Activated CD4-positive, CD25-positive, alpha-beta regulatory T cell treated with anti-CD3 and anti-CD28 coated beads, Interleukin-2, amount 50 U/mL, for 16 hours (primary cell): ENCODE results near the gene DPH7.
"Not testable (repeated sequence)": the region's sequence is repeated elsewhere in the genome, so short reads cannot be mapped to it uniquely, and the experiment has no call there.

Experiments
- DNase-seq: peaks from one replicate; pipeline ENCODE4 v3.0.0-alpha.2; 2020; ENCODE audit warnings: low read depth, low spot score

DPH7 gene

GRCh38 chr9:137547687-137548543 lies 30.8 kb downstream of the DPH7 start:
- no peak for DNase-seq

- no peak for DNase-seq
Observed at GRCh38 chr9:137545123-137545522, 33.6 kb downstream of the DPH7 start.

DNA sequence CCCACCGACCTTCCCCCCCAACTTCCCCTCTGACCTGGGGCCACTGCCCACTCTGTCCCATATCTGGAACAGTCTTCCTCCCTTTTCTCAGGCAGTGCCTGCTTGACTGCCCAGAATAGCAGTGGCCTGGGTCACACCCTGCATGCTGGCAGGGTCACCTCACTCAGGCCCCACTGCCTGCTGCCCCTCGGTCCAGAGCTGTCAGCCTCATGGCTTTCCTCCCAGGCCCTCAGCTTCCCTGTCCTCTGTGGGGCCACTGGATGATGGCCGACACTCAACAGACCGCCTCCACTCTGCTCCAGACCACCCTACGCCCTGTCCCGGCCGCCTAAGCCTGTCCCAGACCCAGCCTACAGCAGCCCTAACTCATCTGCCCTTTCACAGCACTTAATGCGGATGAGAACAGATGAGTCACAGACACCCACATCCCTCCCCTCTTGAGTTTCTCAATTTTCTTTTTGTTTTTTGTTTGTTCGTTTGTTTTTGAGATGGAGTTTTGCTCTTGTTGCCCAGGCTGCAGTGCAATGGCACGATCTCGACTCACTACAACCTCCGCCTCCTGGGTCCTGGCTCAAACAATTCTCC lies 34.5 kb downstream of the DPH7 start:
- no peak for DNase-seq

DNA sequence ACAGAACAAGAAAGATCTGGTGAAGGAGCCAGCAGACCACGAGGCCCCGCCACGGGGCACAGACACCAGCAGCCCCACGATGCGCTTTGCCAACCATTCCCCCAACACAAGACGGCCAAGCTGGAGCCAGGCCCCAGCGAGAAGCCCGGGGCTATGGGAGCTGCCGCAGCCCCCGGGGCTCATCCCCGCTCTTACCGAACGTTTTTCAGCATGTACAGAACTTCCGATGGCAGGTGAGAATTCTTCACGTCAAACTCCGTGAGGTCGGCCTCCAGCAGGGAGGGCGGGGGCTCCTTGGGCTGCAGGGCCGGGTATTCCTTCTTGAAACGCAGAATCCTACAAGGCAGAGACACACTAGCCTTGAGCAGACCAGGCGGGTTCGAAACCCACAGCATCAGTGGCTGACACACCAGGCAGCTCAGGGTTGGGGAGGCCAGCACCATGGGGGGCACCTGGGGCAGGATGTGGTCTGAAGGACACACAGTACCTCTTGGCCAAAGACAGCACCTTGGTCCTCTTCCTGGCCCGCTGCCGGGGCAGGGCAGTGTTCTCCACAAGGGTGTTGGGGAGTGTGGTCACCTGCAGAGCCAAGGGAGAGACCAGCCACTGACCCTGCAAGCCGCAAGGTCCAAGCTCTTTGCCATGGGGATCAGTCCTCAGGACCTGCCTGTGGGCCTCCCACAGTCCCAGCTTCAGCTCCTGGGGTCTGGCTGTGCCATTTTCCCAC lies 35.3 kb downstream of the DPH7 start:
- no peak for DNase-seq

DNA sequence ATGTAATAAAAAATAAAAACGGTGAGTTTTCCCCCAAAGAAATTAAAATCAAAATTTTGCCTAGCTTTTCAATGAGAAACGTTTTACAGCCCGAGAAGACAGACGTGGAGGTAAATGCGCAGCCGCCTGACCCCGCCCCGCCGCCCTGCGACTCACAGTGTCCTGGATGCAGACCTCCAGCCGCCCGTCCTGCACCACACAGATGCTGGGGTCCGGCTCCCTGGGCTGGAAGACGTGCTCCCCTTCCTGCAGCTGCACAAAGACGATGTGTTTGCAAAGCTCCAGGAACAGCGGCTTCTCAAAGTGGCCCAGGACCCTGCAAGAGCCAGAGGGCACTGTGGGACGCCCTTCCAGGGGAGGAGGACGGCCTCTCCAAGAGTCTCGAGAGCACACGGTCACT lies 36.2 kb downstream of the DPH7 start:
- DNase-seq = no peak

DNA sequence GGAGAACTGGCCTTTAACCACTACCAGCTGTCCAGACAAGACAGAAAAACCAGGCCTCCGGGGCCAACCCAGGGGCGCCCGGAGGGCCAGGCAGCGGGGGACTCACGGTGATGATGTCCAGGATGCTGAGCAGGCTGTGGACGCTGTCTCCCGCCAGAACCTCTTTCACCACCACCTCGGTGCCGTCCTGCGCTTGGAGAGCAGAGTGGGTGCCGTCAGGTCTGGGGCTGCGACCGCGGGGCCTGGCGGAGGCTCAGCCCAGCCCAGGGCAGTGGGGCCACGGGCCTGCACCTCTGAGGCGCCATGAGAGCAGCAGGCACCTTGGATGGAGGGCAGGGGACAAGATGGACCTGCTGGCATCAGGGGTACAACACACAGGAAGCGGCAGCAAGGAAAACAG lies 38.2 kb downstream of the DPH7 start:
- no peak for DNase-seq

DNA sequence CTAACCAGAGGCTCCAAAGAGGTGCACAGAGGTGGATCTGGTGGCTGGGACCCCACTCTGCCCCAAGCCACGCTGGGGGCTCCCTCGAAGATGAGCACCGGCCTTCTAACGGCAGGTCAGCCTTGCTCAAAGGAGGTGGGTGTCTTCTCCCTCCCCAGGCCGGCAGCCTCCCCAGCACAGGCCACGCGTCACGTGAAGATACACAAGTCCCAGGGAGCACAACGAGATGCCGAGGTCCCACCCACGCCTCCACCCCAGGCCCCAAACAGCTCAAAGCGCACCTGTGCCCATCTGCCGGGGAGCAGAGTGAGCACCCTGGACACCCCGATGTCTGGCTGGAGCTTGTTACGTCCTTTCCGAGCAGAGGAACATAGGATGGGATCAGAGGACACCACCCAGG lies 40.7 kb downstream of the DPH7 start:
- no peak for DNase-seq

GRCh38 chr9:137536594-137537131 lies 42.1 kb downstream of the DPH7 start:
- DNase-seq = not testable (repeated sequence)

DNA sequence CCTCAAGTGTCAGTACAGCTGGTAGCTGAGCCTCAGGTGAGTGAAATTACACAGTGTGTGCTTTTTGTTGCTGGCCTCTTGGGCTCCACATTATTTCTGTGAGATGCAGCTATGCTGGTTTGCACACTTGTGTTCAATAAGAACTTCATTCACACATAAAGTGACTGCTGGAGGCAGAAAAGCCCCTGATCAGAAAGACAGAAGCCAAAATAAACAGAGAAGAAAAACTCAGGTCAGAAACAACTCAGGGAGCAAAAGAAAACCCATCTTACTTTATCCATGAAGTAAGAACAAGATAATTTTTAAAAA lies 43.7 kb downstream of the DPH7 start:
- no peak for DNase-seq

DNA sequence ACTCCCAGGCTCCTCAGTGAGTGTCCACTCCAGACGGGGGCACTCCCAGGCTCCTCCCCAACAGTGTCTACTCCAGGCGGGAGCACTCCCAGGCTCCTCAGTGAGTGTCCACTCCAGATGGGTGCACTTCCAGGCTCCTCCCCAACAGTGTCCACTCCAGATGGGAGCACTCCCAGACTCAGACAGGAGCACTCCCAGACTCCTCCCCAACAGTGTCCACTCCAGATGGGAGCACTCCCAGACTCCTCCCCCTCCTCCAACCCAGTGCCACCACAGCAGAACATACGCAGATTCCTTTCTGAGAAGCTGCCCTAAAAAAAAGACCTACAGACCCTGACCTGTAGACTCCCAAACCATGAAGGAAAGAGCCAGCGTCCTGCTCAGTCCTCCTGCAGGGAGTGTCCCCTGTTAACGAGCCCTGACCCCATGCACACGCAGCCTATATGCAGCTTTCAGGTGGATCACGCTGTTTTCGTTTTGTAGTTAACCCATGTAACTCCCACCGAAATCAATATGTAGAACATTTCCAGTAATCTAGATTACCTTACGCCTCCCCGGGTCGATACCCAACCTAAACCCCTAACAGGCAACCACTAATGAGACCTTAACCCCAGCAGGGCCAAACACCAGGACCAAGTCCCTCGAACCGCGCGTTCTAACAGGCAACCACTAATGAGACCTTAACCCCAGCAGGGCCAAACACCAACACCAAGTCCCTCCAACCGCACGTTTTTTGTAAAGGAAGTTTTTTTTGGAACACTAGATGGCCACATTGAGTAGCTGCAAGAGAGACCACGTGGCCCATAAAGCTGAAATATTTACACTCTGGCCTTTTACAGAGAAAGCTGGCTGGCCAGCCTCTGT lies 44.2 kb downstream of the DPH7 start:
- DNase-seq = no peak

- DNase-seq = not testable (repeated sequence)
Observed at GRCh38 chr9:137532891-137533468, 45.7 kb downstream of the DPH7 start.

DNA sequence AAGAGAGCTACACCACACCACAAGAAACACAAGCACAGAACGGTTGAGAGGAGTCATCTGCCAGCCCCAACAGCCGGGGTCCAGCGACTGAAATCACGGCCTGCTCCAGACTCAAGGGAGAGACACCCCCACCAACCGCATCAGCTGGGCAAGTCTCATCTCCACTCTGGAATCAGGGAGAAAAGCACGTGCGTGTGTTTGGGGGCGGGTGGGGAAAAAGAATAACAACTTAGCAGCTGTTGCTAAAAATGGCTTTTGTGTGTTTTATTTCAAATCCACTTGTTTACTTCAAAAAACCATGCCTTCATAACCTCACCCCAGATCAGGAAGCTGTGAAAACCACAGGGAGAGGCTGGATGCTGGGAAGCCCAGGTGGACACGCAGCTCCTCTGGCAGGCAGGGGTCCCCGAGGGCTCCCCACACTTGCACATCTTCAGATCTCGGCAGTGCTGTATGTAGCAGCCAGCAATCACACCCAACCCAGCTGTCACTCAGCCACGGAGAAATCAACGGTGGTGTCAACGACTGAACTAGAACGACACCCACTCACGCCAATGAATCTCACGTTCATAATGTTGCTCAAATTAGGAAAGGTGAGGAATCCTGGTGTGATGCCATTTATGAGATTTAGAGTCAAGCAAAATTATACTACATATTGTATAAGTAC lies 47.5 kb downstream of the DPH7 start:
- no peak for DNase-seq

GRCh38 chr9:137530331-137530730 lies 48.4 kb downstream of the DPH7 start:
- DNase-seq = no peak

DNA sequence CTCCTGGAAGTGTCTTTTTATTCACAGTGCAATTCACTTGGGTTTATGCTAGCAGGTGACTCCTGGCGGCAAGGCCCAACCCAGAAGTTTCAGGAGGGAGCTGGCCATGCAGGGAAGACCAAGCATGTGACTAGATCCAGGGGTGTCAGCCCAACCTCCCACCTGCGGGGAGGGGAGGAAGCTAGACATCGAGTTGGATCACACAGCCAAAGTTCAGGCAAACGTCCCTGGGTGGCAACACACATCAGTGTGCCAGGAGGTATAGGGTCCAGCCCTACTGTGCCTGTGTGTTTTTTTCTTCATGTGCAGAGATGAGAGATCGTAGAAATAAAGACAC lies 53.8 kb downstream of the DPH7 start:
- DNase-seq = no peak

GRCh38 chr9:137524161-137524980 lies 54.4 kb downstream of the DPH7 start:
- DNase-seq = no peak

DNA sequence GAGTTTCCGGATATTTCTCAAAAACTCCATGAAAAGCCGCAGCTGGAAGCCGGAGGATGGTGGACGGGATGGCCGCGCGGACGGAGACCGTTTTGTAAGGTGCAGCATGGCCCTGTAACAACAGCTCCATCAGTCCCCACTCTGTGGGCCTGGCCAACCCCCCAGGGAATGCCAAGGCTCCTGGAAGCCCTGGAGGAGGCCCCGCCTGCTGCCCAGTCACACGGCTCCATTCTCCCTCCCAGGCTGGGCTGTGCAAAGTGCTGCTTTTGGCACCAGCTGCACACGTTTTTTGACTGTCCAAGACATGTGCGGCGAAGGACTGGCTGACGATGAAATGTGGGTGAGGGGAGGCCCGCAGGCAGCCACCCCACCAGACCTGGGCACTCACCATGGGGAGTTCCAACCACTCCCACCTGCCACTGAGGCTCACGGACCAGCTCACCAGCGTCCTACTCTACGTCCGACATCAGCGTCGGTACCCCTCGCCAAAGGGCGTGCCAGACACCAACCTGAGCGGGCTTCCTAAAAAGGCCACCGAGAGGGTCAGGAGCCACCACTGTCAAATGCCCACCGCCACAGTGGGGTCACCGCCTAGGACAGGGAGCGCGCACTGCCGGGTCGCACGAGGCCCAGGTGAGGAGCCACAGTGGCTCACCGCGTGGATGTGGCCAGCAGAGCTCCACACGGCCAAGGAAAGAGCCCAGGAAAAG lies 55.8 kb downstream of the DPH7 start:
- no peak for DNase-seq

DNA sequence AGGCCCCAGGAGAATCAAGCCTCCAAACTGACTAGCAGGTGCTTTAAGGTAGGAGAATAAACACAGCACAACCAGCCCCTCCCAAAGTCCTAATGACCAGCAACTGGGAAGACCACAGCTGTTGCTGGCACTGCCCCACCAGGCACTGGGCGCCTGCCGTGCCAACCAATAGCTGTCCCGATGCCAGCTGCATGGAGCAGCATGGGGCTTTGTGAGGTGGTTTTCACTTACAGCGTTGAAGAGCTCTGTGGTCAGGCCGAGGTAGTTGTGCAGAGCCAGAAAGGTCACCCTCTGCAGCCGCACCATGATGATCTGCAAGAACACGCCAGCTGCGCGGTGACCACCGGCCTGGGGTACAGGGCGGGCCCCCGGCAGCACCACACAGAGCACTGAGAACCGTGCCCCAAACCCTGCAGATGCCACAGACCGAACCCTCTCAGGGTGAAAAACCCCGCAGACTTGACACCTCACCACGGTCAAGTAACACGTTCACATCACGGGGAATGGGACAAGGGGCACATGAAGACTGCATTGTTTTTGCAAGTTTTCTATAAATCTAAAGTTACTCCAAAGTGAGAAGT lies 57.2 kb downstream of the DPH7 start:
- no peak for DNase-seq

DNA sequence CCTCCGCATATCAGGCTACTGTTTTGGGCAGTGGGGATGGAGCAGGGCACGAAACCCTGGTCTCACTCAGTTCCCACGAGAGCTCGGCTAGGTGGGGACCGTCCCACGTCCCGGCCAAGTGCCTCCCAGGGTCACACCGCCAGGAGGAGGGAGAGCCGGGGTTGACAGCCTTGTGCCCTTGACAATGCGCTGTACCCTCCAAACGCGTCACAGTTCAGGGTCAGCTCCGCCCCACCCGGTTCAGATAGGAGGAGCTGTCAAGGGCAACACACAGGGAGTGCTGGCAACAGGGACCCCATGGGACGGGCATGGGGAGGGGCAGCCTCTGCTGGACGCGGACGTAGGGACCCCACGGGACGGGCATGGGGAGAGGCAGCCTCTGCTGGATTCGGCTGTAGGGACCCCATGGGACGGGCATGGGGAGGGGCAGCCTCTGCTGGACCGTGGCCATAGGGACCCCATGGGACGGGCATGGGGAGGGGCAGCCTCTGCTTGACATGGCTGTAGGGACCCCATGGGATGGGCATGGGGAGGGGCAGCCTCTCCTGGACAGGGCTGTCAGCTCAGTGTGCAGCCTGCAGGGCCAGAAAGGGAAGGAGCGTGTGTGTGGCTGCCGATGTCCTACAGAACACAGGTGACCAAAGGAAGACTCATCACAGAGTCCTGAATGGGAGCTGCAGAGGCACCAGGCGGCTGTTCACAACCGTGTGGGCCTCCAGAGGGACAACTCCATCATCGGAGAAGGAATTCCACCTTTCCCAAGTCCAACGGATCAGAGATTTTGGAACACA lies 57.9 kb downstream of the DPH7 start:
- DNase-seq = no peak
